Measurements from ENCODE around the gene SURF6. TPM values are rescaled to one million over a fixed set of nuclear protein-coding genes. Genes with fewer than 3 reads are reported as not detected.

SURF6 gene
- total RNA-seq, 1 experiment from 2014 or later, result 16.1 TPM

GRCh38 chr9:133347985-133348717 is 12.2 kb upstream of the SURF6 start, which contains the start of the genes MED22 and RPL7A:
TSS of gene MED22 (minus strand) at chr9:133348131. CDS start at chr9:133346662, 1,469 bp downstream.
TSS of gene RPL7A (plus strand) at chr9:133348218. CDS start at chr9:133348244, 26 bp downstream.
- H3K27ac ChIP-seq (ENCODE audit: low read length), result peak within 1 kb of the TSS; percentile 94
- H3K4me1 ChIP-seq (ENCODE audit: control insufficient read depth, insufficient read depth, low read length), result peaks cover 19% of the 10 kb centered on the region
- ChIA-PET CTCF (no interaction called here), POLR2A (interaction anchor here (0.6 to 1.0 kb wide), 3 partner anchors 111 to 215 kb away, joined by 3 to 8 read pairs (median 4); partner anchors contain the start of gene CACFD1)
- ATAC-seq (peak; percentile 87), DNase-seq (ENCODE audit: low read depth, low spot score) (peak; percentile 81)
- no TSS peak for BruUV-seq (replicated peaks)
- TF ChIP-seq REST (IDR thresholded peaks at IDR 0.05; ENCODE audit: insufficient read depth in 1 of 2, low read depth in 2 of 2, low read length in 1 of 2) (no peak), TCF7L2 (IDR thresholded peaks at IDR 0.05; ENCODE audit: low read depth, low read length) (no peak), POLR2AphosphoS5 (IDR thresholded peaks at IDR 0.05; ENCODE audit: low read depth, low read length) (peak; percentile 99)
- no peaks in the 10 kb centered on the region for H3K27me3 ChIP-seq (ENCODE audit: control insufficient read depth, insufficient read depth, low read length)
- intact Hi-C loops (cut with micrococcal nuclease; ENCODE audit: unreplicated experiment), result no loop called here
- in situ Hi-C loops (cut with HindIII; ENCODE audit: low pct_unique_long_range_greater_than_20kb, low sequenced_read_pairs), result no loop called here
- peak within 1 kb of the TSS; percentile 74 to 97 for H3K4me3 ChIP-seq (ENCODE audit: low read depth in 2 of 2, low read length in 2 of 2)
- peaks cover 23% of the 10 kb centered on the region for H3K36me3 ChIP-seq (ENCODE audit: control insufficient read depth, insufficient read depth, low read length)
- no peaks in the 10 kb centered on the region for H3K9me3 ChIP-seq (ENCODE audit: control insufficient read depth, insufficient read depth, low read depth, low read length)

- peak; percentile 62 for ATAC-seq
- in situ Hi-C loops (cut with HindIII; ENCODE audit: low pct_unique_long_range_greater_than_20kb, low sequenced_read_pairs), result no loop called here
- H3K9me3 ChIP-seq (ENCODE audit: control insufficient read depth, insufficient read depth, low read depth, low read length), result no peaks in the 10 kb centered on the region
- intact Hi-C loops (cut with micrococcal nuclease; ENCODE audit: unreplicated experiment), result no loop called here
- no TSS peak for BruUV-seq (replicated peaks)
- no peak for TF ChIP-seq SIN3A (IDR thresholded peaks at IDR 0.05; ENCODE audit: borderline replicate concordance, insufficient read depth, low read depth, low read length)
- no peak for TF ChIP-seq TCF7L2 (IDR thresholded peaks at IDR 0.05; ENCODE audit: low read depth, low read length)
- 0 out of 2 replicates have a peak, but pooled peaks have one; percentile 11 for TF ChIP-seq CTCF (IDR thresholded peaks at IDR 0.05)
- H3K27ac ChIP-seq (ENCODE audit: low read length), result peak overlapping the region; percentile 94
- peaks cover 19% of the 10 kb centered on the region for H3K4me1 ChIP-seq (ENCODE audit: control insufficient read depth, insufficient read depth, low read length)
- POLR2A ChIA-PET, result interaction anchor here (0.6 to 1.0 kb wide), 4 partner anchors 17 to 214 kb away, joined by 3 to 8 read pairs (median 4); partner anchors contain the start of gene CACFD1
- CTCF ChIA-PET, result no interaction called here
- DNase-seq (ENCODE audit: low read depth, low spot score), result no peak
- peaks cover 23% of the 10 kb centered on the region for H3K36me3 ChIP-seq (ENCODE audit: control insufficient read depth, insufficient read depth, low read length)
- H3K4me3 ChIP-seq (ENCODE audit: low read depth in 2 of 2, low read length in 2 of 2), result peak overlapping the region; percentile 74 to 97
- no peaks in the 10 kb centered on the region for H3K27me3 ChIP-seq (ENCODE audit: control insufficient read depth, insufficient read depth, low read length)
Measured at GRCh38 chr9:133347515-133347984, 11.6 kb upstream of the SURF6 start.
